HepG2 (cell line): ENCODE data around the gene LDHB. TPM values are rescaled to one million over a fixed set of nuclear protein-coding genes. Genes with fewer than 3 reads are reported as not detected.

Experiments
- ATAC-seq: fragments of 200-7000 bp; cut with Tn5 transposase; 3 replicates; pipeline ENCODE4 v1.9.1; 2020; ENCODE audit warnings: mild to moderate bottlenecking, moderate library complexity
- BruUV-seq: library from RNA; stranded (reverse); fragments of 400-500 nt; replicated peaks from 2 replicates; lab custom pipeline; 2021; lab: Mats Ljungman, UMichigan
- CTCF ChIA-PET: fragments of 300-600 bp; formaldehyde crosslinking; extraction: SDS; loops from one replicate; lab custom pipeline; 2021; ENCODE audit warnings: low total read pairs, inconsistent platforms, low intra/inter-chr PET ratio; lab: Yijun Ruan, JAX
- POLR2A ChIA-PET: fragments of 350-600 bp; sonication (Branson Sonifier 250); formaldehyde crosslinking; loops from one replicate; lab custom pipeline; 2020; ENCODE audit warnings: antibody characterized with exemption, inconsistent platforms; lab: Yijun Ruan, JAX
- DNase-seq: peaks from one replicate; pipeline ENCODE4 v3.0.0-alpha.2; 2015; ENCODE audit warnings: low spot score
- FAIRE-seq: peaks from 3 replicates; lab custom pipeline; 2011; peaks lifted over from hg19 to GRCh38; lab: Jason Lieb, UNC
- H2AFZ ChIP-seq: one replicate; pipeline ENCODE4 v1.6.1; 2011; ENCODE audit warnings: low read length, inconsistent platforms
- H3K27ac ChIP-seq: fragments of 300-600 bp; 3 replicates; pipeline ENCODE4 v1.8.0; 2011; ENCODE audit warnings: mixed run types, mild to moderate bottlenecking, mixed read lengths, low read length, inconsistent platforms; ENCODE audit not compliant: insufficient read depth; ENCODE audit errors: extremely low read length
- H3K27me3 ChIP-seq, 2 experiments: fragments of 200-600 bp in 1 of 2; 2 replicates in 1 of 2; 3 replicates in 1 of 2; pipeline versions ENCODE4 v1.6.0 to v1.8.0; 2011; ENCODE audit warnings: low read length in 2 of 2, mild to moderate bottlenecking in 2 of 2, moderate library complexity in 2 of 2, inconsistent platforms in 1 of 2; ENCODE audit not compliant: insufficient read depth in 2 of 2, control insufficient read depth in 1 of 2
- H3K36me3 ChIP-seq, 2 experiments: fragments of 200-600 bp in 1 of 2; replicated peaks in 1 of 2; 2 replicates in 1 of 2; 3 replicates in 1 of 2; pipeline versions ENCODE4 v1.5.1 to v1.8.0; 2011; ENCODE audit warnings: low read length in 2 of 2, inconsistent platforms in 1 of 2; ENCODE audit not compliant: insufficient read depth in 2 of 2, control insufficient read depth in 1 of 2
- H3K4me1 ChIP-seq: 2 replicates; pipeline ENCODE4 v1.5.1; 2012; ENCODE audit warnings: low read length, inconsistent platforms; ENCODE audit not compliant: insufficient read depth
- H3K4me2 ChIP-seq: 2 replicates; pipeline ENCODE4 v1.6.0; 2011; ENCODE audit warnings: low read depth, low read length, inconsistent platforms
- H3K4me3 ChIP-seq, 3 experiments: fragments of 200-600 bp in 1 of 3; sonication (generic), shearing (Covaris generic) in 1 of 3; replicated peaks in 1 of 3; 2 replicates each; pipeline ENCODE4 v1.5.1; 2011 to 2016; ENCODE audit warnings: low read length in 3 of 3, inconsistent platforms in 2 of 3, low read depth in 2 of 3, mild to moderate bottlenecking in 2 of 3, control low read depth in 1 of 3, mixed read lengths in 1 of 3; ENCODE audit not compliant: insufficient read depth in 1 of 3
- H3K79me2 ChIP-seq: one replicate; pipeline ENCODE4 v1.6.1; 2011; ENCODE audit warnings: low read length, inconsistent platforms; ENCODE audit not compliant: insufficient read depth
- H3K9ac ChIP-seq: 2 replicates; pipeline ENCODE4 v1.6.0; 2011; ENCODE audit warnings: mild to moderate bottlenecking, low read depth, low read length, inconsistent platforms; ENCODE audit not compliant: insufficient read depth
- H3K9me3 ChIP-seq: 2 replicates; pipeline ENCODE4 v1.5.1; 2012; ENCODE audit warnings: mild to moderate bottlenecking, low read length
- H4K20me1 ChIP-seq: 2 replicates; pipeline ENCODE4 v1.6.0; 2011; ENCODE audit warnings: inconsistent platforms, mild to moderate bottlenecking, low read length, moderate library complexity; ENCODE audit not compliant: insufficient read depth
- IRF2 ChIP-seq: IDR thresholded peaks from 2 replicates; pipeline ENCODE4 v1.6.1; 2018; ENCODE audit warnings: missing genetic modification reagents, missing compliant biosample characterization
- JUNB ChIP-seq: sonication (generic); formaldehyde crosslinking; IDR thresholded peaks from 2 replicates; pipeline ENCODE4 v1.8.0; 2022; ENCODE audit warnings: missing genetic modification reagents, mild to moderate bottlenecking, borderline replicate concordance
- KDM3A ChIP-seq: IDR thresholded peaks from 2 replicates; pipeline ENCODE4 v1.6.1; 2018; ENCODE audit warnings: low read depth, missing compliant biosample characterization
- SAFB2 ChIP-seq: sonication (generic); formaldehyde crosslinking; IDR thresholded peaks from 2 replicates; pipeline ENCODE4 v1.5.1; 2020; ENCODE audit warnings: missing genetic modification reagents, low read depth, mild to moderate bottlenecking, borderline replicate concordance
- TFAP4 ChIP-seq: sonication (generic); IDR thresholded peaks from 2 replicates; pipeline ENCODE4 v1.6.1; 2016; ENCODE audit warnings: low read depth, borderline replicate concordance
- ZNF280B ChIP-seq: sonication (generic); formaldehyde crosslinking; IDR thresholded peaks from 2 replicates; pipeline ENCODE4 v1.5.0; 2020; ENCODE audit warnings: missing genetic modification reagents, mild to moderate bottlenecking, borderline replicate concordance
- ZNF550 ChIP-seq: sonication (generic); formaldehyde crosslinking; IDR thresholded peaks from 2 replicates; pipeline ENCODE4 v1.4.0; 2020; ENCODE audit warnings: mild to moderate bottlenecking, missing genetic modification reagents, borderline replicate concordance
- WGBS: methylation state at CpG from one replicate; pipeline ENCODE4 v1.1.6; 2017; ENCODE audit warnings: low lambda C conversion rate; 5-methylcytosine and 5-hydroxymethylcytosine counted together
- in situ Hi-C: cut with HindIII; loops from 2 replicates; pipeline ENCODE4 v1.10.0; 2017; ENCODE audit warnings: low pct_unique_long_range_greater_than_20kb; ENCODE audit not compliant: extremely low pct_ligation_motif_present
- intact Hi-C: fragments of 100-400 bp; cut with micrococcal nuclease; formaldehyde crosslinking; loops from one replicate; pipeline ENCODE4 v1.10.0; 2022; ENCODE audit not compliant: unreplicated experiment
- polyA plus RNA-seq, 8 experiments: library from polyadenylated mRNA; depleted of rRNA in 3 of 8; stranded (reverse) in 7 of 8; unstranded in 1 of 8; fragments of >200 nt; fragmentation: Illumina TruSeq in 4 of 8; extraction: Trizol in 4 of 8; gene quantifications; 2 replicates each; pipeline versions ENCODE4 v1.2.1 to v1.2.3, GENCODE V29; 2011 to 2016; ENCODE audit warnings: low read depth in 4 of 8, missing spikeins in 1 of 8, mixed read lengths in 1 of 8; ENCODE audit not compliant: insufficient read depth in 1 of 8
- total RNA-seq, 5 experiments: library from RNA; depleted of rRNA; stranded (reverse); fragments of >200 nt; fragmentation: Illumina TruSeq; extraction: Trizol; gene quantifications; 2 replicates each; pipeline ENCODE4 v1.2.3, GENCODE V29; 2016; ENCODE audit warnings: low read depth in 1 of 5
- TF ChIP-seq, protein P1 (sequence below), 2 experiments: sonication (generic) in 1 of 2; formaldehyde crosslinking in 1 of 2; IDR thresholded peaks; 2 replicates each; pipeline versions ENCODE4 v1.6.1 to v1.9.0; 2014 to 2022; ENCODE audit warnings: antibody characterized with exemption in 1 of 2, borderline replicate concordance in 1 of 2, inconsistent platforms in 1 of 2, low read depth in 1 of 2, missing genetic modification reagents in 1 of 2

LDHB gene
- total and polyA plus RNA-seq, 2 of the 13 experiments (the other 11 are each of a cell fraction or from before 2014, with no cell fraction given): 0.08 TPM; not detected in 1

GRCh38 chr12:21651821-21652220, 5.8 kb downstream of the LDHB start:
- in situ Hi-C loops (no loop called here), intact Hi-C loops (loop anchor here (10.0 kb wide), 1 partner anchor 147 kb away; the partner anchor contains the start of genes GOLT1B and RECQL)
- Histone ChIP-seq H4K20me1 (no peaks in the 10 kb centered on the region), H3K4me3 (no peak overlapping the region), H3K27ac (no peak overlapping the region), H3K36me3 (no peaks in the 10 kb centered on the region), H3K4me1 (no peaks in the 10 kb centered on the region), H3K79me2 (no peaks in the 10 kb centered on the region), H3K4me2 (no peak overlapping the region), H3K9me3 (no peaks in the 10 kb centered on the region), H2AFZ (no peak overlapping the region), H3K27me3 (no peaks in the 10 kb centered on the region), H3K9ac (no peak overlapping the region)
- 2% methylated on average over 1 of the region's 1 CpG for WGBS
- no peak for TF ChIP-seq KDM3A (CRISPR knock-in tag)
- TF ChIP-seq JUNB (CRISPR knock-in tag): no peak
- no peak for TF ChIP-seq ZNF280B (CRISPR knock-in tag)
- TF ChIP-seq ZNF550 (CRISPR knock-in tag): no peak
- no peak for TF ChIP-seq IRF2 (CRISPR knock-in tag)
- no peak for TF ChIP-seq TFAP4
- TF ChIP-seq SAFB2 (CRISPR knock-in tag): no peak
- TF ChIP-seq, protein P1, sequence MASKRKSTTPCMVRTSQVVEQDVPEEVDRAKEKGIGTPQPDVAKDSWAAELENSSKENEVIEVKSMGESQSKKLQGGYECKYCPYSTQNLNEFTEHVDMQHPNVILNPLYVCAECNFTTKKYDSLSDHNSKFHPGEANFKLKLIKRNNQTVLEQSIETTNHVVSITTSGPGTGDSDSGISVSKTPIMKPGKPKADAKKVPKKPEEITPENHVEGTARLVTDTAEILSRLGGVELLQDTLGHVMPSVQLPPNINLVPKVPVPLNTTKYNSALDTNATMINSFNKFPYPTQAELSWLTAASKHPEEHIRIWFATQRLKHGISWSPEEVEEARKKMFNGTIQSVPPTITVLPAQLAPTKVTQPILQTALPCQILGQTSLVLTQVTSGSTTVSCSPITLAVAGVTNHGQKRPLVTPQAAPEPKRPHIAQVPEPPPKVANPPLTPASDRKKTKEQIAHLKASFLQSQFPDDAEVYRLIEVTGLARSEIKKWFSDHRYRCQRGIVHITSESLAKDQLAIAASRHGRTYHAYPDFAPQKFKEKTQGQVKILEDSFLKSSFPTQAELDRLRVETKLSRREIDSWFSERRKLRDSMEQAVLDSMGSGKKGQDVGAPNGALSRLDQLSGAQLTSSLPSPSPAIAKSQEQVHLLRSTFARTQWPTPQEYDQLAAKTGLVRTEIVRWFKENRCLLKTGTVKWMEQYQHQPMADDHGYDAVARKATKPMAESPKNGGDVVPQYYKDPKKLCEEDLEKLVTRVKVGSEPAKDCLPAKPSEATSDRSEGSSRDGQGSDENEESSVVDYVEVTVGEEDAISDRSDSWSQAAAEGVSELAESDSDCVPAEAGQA (IDR thresholded peaks at IDR 0.05; ENCODE audit: low read depth): no peak
- TF ChIP-seq, protein P1 (CRISPR knock-in tag; IDR thresholded peaks at IDR 0.05; ENCODE audit: borderline replicate concordance): no peak
- ChIA-PET POLR2A (no interaction called here), CTCF (no interaction called here)
- no peak for FAIRE-seq
- BruUV-seq: no TSS peak
- DNase-seq: no peak
- ATAC-seq: no peak
